H9 (cell line): ENCODE data around the gene UEVLD. TPM values are rescaled to one million over a fixed set of nuclear protein-coding genes. Genes with fewer than 3 reads are reported as not detected.

Source experiments
- DNase-seq: peaks from one replicate; pipeline ENCODE4 v3.0.0-alpha.2; 2017
- H2AFZ ChIP-seq: one replicate; pipeline ENCODE4 v1.6.1; 2013; ENCODE audit warnings: mild to moderate bottlenecking, low read length, control low read depth, moderate library complexity
- H2AK5ac ChIP-seq: 2 replicates; pipeline ENCODE4 v1.6.1; 2013; ENCODE audit warnings: low read length, control low read depth, mixed read lengths; ENCODE audit not compliant: insufficient read length
- H2BK120ac ChIP-seq: one replicate; pipeline ENCODE4 v1.6.1; 2013; ENCODE audit warnings: low read depth, mild to moderate bottlenecking, low read length, control low read depth, inconsistent platforms; ENCODE audit not compliant: poor library complexity, severe bottlenecking
- H2BK12ac ChIP-seq: 2 replicates; pipeline ENCODE4 v1.6.1; 2013; ENCODE audit warnings: low read length, control low read depth, mixed read lengths, low read depth; ENCODE audit not compliant: insufficient read length
- H2BK15ac ChIP-seq: 2 replicates; pipeline ENCODE4 v1.6.1; 2013; ENCODE audit warnings: low read depth, low read length, control low read depth
- H2BK20ac ChIP-seq: one replicate; pipeline ENCODE4 v1.6.1; 2013; ENCODE audit warnings: low read depth, mild to moderate bottlenecking, low read length, control low read depth, inconsistent platforms; ENCODE audit not compliant: poor library complexity, severe bottlenecking
- H2BK5ac ChIP-seq: 2 replicates; pipeline ENCODE4 v1.6.1; 2013; ENCODE audit warnings: low read length, control low read depth, mixed read lengths; ENCODE audit not compliant: insufficient read length
- H3K14ac ChIP-seq: 2 replicates; pipeline ENCODE4 v1.6.1; 2013; ENCODE audit warnings: low read length, control low read depth; ENCODE audit not compliant: insufficient read depth
- H3K18ac ChIP-seq: 2 replicates; pipeline ENCODE4 v1.6.1; 2013; ENCODE audit warnings: low read depth, mild to moderate bottlenecking, mixed read lengths, low read length, control low read depth; ENCODE audit not compliant: insufficient read length
- H3K23ac ChIP-seq: 2 replicates; pipeline ENCODE4 v1.6.1; 2013; ENCODE audit warnings: low read length, control low read depth, mixed read lengths, low read depth; ENCODE audit not compliant: insufficient read length
- H3K23me2 ChIP-seq: 2 replicates; pipeline ENCODE4 v1.6.1; 2013; ENCODE audit warnings: low read depth, mild to moderate bottlenecking, mixed read lengths, low read length, control low read depth; ENCODE audit not compliant: insufficient read length, poor library complexity, severe bottlenecking
- H3K27ac ChIP-seq: 2 replicates; pipeline ENCODE4 v1.5.1; 2013; ENCODE audit warnings: low read length, control low read depth, mixed read lengths, low read depth; ENCODE audit not compliant: insufficient read length
- H3K27me3 ChIP-seq: 2 replicates; pipeline ENCODE4 v1.6.1; 2013; ENCODE audit warnings: low read length, control low read depth, inconsistent platforms; ENCODE audit not compliant: insufficient read depth
- H3K4ac ChIP-seq: 2 replicates; pipeline ENCODE4 v1.6.1; 2013; ENCODE audit warnings: low read depth, mild to moderate bottlenecking, control low read depth, inconsistent platforms, low read length, moderate library complexity
- H3K4me1 ChIP-seq: 2 replicates; pipeline ENCODE4 v1.6.1; 2013; ENCODE audit warnings: low read length, control low read depth, inconsistent platforms; ENCODE audit not compliant: insufficient read depth
- H3K4me2 ChIP-seq: 2 replicates; pipeline ENCODE4 v1.6.1; 2013; ENCODE audit warnings: low read length, control low read depth, mixed read lengths; ENCODE audit not compliant: insufficient read length, insufficient read depth
- H3K56ac ChIP-seq: 2 replicates; pipeline ENCODE4 v1.6.1; 2013; ENCODE audit warnings: low read depth, mild to moderate bottlenecking, mixed read lengths, low read length, control low read depth; ENCODE audit not compliant: insufficient read length
- H3K79me1 ChIP-seq: 2 replicates; pipeline ENCODE4 v1.6.1; 2013; ENCODE audit warnings: low read depth, mild to moderate bottlenecking, moderate library complexity, low read length, control low read depth, inconsistent platforms; ENCODE audit not compliant: insufficient read depth, poor library complexity, severe bottlenecking
- H3K79me2 ChIP-seq: 2 replicates; pipeline ENCODE4 v1.6.1; 2013; ENCODE audit warnings: low read length, control low read depth, inconsistent platforms; ENCODE audit not compliant: insufficient read depth
- H3K9ac ChIP-seq: 2 replicates; pipeline ENCODE4 v1.6.1; 2013; ENCODE audit warnings: low read length, control low read depth, mixed read lengths; ENCODE audit not compliant: insufficient read length; ENCODE audit errors: extremely low read depth
- H3K9me3 ChIP-seq: one replicate; pipeline ENCODE4 v1.6.1; 2013; ENCODE audit warnings: low read depth, low read length, inconsistent platforms; ENCODE audit not compliant: control insufficient read depth
- H3T11ph ChIP-seq: one replicate; pipeline ENCODE4 v1.6.1; 2013; ENCODE audit warnings: mild to moderate bottlenecking, low read length, control low read depth, inconsistent platforms
- H4K20me1 ChIP-seq: one replicate; pipeline ENCODE4 v1.6.1; 2013; ENCODE audit not compliant: control insufficient read depth, insufficient read length, insufficient read depth
- H4K5ac ChIP-seq: 2 replicates; pipeline ENCODE4 v1.6.1; 2013; ENCODE audit warnings: low read depth, mild to moderate bottlenecking, mixed read lengths, low read length, control low read depth; ENCODE audit not compliant: insufficient read length
- H4K8ac ChIP-seq: replicated peaks from 2 replicates; pipeline ENCODE4 v1.6.1; 2013; ENCODE audit warnings: low read length, control low read depth, mixed read lengths, low read depth; ENCODE audit not compliant: insufficient read length
- H4K91ac ChIP-seq: 2 replicates; pipeline ENCODE4 v1.6.1; 2013; ENCODE audit warnings: low read depth, mild to moderate bottlenecking, moderate library complexity, mixed read lengths, low read length, control low read depth; ENCODE audit not compliant: insufficient read length
- H3K27ac Mint-ChIP-seq, 3 experiments: 2 replicates in 2 of 3; 3 replicates in 1 of 3; pipeline ENCODE4 v1.8.0; 2020 to 2021; ENCODE audit warnings: mixed read lengths in 3 of 3, mild to moderate bottlenecking in 1 of 3, moderate library complexity in 1 of 3
- H3K27me3 Mint-ChIP-seq: 2 replicates; pipeline ENCODE4 v1.8.0; 2021; ENCODE audit warnings: low read depth, mild to moderate bottlenecking, moderate library complexity, mixed read lengths
- H3K36me3 Mint-ChIP-seq, 3 experiments: 2 replicates in 2 of 3; 3 replicates in 1 of 3; pipeline ENCODE4 v1.8.0; 2020 to 2021; ENCODE audit warnings: low read depth in 3 of 3, mixed read lengths in 3 of 3; ENCODE audit not compliant: insufficient read depth in 1 of 3
- H3K4me1 Mint-ChIP-seq, 2 experiments: 2 replicates each; pipeline ENCODE4 v1.8.0; 2020; ENCODE audit warnings: mixed read lengths in 2 of 2
- H3K4me3 Mint-ChIP-seq, 2 experiments: 2 replicates in 1 of 2; 3 replicates in 1 of 2; pipeline ENCODE4 v1.8.0; 2020 to 2021; ENCODE audit warnings: mild to moderate bottlenecking in 2 of 2, mixed read lengths in 2 of 2, moderate library complexity in 1 of 2
- H3K9me3 Mint-ChIP-seq, 2 experiments: 2 replicates in 1 of 2; 3 replicates in 1 of 2; pipeline ENCODE4 v1.8.0; 2020; ENCODE audit warnings: mild to moderate bottlenecking in 2 of 2, mixed read lengths in 2 of 2, moderate library complexity in 1 of 2
- CTCF ChIP-seq: fragments of 200-600 bp; sonication (generic); conservative IDR thresholded peaks from 3 replicates; pipeline ENCODE4 v1.8.0; 2021; ENCODE audit warnings: antibody characterized with exemption, mild to moderate bottlenecking
- WGBS: extraction: QIAGEN DNeasy Blood & Tissue Kit; methylation state at CpG from one replicate; pipeline ENCODE4 v1.1.7; 2013; ENCODE audit warnings: missing lambda C conversion rate, low lambda C conversion rate, mixed read lengths; ENCODE audit not compliant: insufficient read length; ENCODE audit errors: extremely low coverage; 5-methylcytosine and 5-hydroxymethylcytosine counted together
- total RNA-seq: library from RNA; stranded (reverse); gene quantifications from 2 replicates; pipeline ENCODE4 v1.2.1, GENCODE V29; 2021

Gene UEVLD
- total RNA-seq, 1 experiment from 2014 or later, result 7.9 TPM

GRCh38 chr11:18611196-18611595, 22.7 kb upstream of the UEVLD start:
- no peak for DNase-seq
- no peak for TF ChIP-seq CTCF
- Mint-ChIP-seq H3K27me3 (no peaks in the 10 kb centered on the region), H3K9me3 (no peaks in the 10 kb centered on the region), H3K4me3 (no peak overlapping the region), H3K4me1 (peaks cover 4% of the 10 kb centered on the region in 2 experiments), H3K36me3 (peaks cover 6 to 45% (median 35%) of the 10 kb centered on the region in 3 experiments; a peak in 6 of 7 replicates), H3K27ac (no peak overlapping the region)
- no peak overlapping the region for H4K5ac ChIP-seq
- H3K23ac ChIP-seq, result no peak overlapping the region
- H2BK120ac ChIP-seq, result no peak overlapping the region
- no peak overlapping the region for H2BK12ac ChIP-seq
- no peak overlapping the region for H4K8ac ChIP-seq
- no peak overlapping the region for H2AK5ac ChIP-seq
- H2BK5ac ChIP-seq, result no peak overlapping the region
- no peak overlapping the region for H3K56ac ChIP-seq
- H3K14ac ChIP-seq, result no peak overlapping the region
- H2BK15ac ChIP-seq, result no peak overlapping the region
- H3K9me3 ChIP-seq, result no peaks in the 10 kb centered on the region
- H3K27me3 ChIP-seq, result no peaks in the 10 kb centered on the region
- no peak overlapping the region for H4K91ac ChIP-seq
- H3K79me2 ChIP-seq, result no peaks in the 10 kb centered on the region
- H4K20me1 ChIP-seq, result no peaks in the 10 kb centered on the region
- no peaks in the 10 kb centered on the region for H3K23me2 ChIP-seq
- H3K79me1 ChIP-seq, result no peaks in the 10 kb centered on the region
- H2BK20ac ChIP-seq, result no peak overlapping the region
- no peak overlapping the region for H3K4me2 ChIP-seq
- H3K18ac ChIP-seq, result no peak overlapping the region
- no peaks in the 10 kb centered on the region for H3K4me1 ChIP-seq
- no peak overlapping the region for H3K9ac ChIP-seq
- no peak overlapping the region for H3T11ph ChIP-seq
- H3K27ac ChIP-seq, result no peak overlapping the region
- H3K4ac ChIP-seq, result no peak overlapping the region
- no peak overlapping the region for H2AFZ ChIP-seq
- WGBS, result no CpG with 5 or more reads among the region's 2 CpGs
